NCI-H345 (cell line): ENCODE data around the gene OSBP.

ENCODE experiments used
- DNase-seq: peaks from one replicate; lab custom pipeline; 2025; lab: John Stamatoyannopoulos, UW

The OSBP gene

DNA sequence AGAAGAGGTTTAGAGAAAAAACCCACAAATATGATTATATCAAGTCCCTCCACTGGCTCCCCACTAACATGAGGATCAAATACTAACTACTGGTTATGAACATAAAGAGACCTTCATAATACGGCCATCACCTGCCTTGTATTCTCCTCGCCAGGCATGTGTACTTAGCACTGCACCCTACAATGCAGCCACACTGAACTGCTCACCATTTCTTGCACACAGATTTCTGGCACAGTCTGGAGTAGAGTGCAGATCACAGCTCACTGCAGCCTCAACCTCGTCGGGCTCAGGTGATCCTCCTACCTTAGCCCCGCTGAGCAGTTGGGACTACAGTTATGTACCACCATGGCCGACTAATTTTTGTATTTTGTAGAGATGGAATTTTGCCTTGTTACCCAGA is 13.1 kb downstream of the OSBP start:
- DNase-seq: no peak

DNA sequence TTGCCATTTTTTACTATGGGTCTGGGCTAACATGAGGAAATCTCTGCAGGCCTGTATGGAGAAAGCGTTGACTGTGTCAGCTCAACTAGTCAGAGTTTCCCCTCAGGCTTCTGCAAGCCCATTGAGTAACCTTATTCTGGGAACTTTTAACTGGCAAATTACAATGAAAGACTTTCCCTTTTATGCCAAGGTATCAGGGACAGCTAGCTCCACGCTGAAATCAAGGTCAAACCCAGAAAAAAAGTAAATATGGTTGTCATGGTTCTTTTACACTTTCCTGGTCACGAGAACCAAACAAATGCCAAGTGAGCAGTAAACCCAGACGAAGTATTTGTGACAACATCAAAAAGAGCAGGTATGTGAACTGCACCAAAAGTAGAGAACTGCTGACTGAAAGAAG is 13.8 kb downstream of the OSBP start:
- DNase-seq: no peak

DNA sequence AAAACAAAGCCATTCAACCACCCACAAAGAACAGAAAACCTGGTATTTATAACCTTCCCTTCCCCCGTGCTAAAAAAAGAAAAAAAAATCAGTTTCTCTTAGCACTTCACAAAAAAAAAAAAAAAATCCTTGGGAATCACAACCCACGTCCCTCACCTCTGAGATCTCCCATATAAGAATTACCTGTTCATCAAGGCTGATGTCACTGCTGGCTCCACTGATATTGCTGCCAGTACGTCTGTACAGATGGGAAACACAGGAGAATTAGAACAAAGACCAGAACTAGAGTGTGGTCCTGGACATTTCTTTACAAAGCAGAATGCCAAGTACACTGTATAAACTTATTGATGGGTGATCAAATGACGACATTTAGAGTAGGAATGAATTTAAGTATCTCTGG is 14.9 kb downstream of the OSBP start:
- DNase-seq: no peak

DNA sequence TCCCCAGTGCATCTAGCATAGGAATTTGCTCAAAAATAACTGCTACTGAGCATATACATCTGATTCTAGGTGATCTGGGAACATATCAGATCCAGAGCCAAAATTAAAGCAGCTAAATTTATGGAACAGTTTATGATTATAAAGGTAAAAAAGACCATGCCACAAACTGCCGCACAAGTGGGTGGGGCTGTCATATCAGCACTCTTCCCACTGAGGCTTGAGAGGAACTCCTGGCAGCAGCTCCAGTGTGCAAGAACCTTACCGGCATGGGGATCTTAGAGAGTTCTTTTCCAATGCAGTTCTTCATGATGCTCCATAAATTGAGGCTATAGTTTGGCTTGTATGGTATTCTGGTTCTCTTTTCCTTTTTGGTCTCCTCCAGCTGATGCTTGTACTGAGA is 15.3 kb downstream of the OSBP start:
- no peak for DNase-seq

DNA sequence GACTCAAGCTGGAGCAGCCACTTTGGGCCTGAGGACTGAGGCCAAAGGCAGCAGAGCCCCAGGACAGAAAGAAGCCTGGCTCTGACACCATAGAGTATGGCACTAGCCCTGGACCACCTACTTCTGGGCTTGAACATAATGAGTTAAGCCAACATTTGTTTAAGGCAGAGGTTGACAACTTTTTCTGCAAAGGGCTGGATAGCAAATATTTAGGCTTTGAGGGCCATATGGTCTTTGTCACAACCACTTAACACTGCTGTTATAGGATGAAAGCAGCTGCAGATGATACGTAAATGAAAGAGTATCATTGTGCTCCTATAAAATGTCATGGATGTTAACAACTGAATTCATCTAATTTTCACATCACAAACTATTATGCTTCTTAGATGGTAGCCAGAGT is 16.6 kb downstream of the OSBP start:
- no peak for DNase-seq

DNA sequence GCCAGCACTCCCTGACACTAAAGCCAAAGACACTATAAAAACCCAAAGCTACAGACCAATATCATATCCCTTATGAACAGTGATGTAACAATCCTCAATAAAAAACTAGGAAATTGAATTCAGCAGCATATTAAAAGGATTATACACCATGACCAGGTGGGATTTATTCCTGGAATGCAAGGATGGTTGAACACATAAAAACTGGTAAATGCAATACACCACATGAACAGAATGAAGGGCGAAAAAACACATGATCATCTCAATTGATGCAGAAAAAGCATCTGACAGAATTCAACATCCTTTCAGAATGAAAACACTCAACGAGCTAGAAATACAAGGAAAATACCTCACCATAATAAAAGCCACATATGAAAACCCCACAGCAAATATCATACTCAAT is 31.3 kb downstream of the OSBP start:
- DNase-seq: no peak

DNA sequence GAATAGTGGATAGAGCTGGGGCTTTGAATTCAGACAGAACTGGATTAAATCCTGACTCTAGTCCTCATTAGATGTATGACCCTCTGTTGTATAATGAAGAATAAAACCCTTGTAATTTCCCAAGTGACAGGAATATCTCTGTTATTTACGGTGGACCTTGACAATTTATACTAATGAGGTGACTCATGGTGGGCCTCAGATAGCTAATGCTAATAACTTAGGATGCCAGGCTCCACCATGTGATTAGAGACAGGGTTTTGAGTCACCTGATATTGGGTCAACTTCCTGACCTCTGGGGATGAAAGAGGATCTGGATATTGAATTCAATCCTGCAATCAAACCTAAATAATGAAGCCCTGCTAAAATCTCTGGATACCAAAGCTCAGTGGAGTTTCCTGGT is 33.6 kb downstream of the OSBP start:
- DNase-seq: no peak

DNA sequence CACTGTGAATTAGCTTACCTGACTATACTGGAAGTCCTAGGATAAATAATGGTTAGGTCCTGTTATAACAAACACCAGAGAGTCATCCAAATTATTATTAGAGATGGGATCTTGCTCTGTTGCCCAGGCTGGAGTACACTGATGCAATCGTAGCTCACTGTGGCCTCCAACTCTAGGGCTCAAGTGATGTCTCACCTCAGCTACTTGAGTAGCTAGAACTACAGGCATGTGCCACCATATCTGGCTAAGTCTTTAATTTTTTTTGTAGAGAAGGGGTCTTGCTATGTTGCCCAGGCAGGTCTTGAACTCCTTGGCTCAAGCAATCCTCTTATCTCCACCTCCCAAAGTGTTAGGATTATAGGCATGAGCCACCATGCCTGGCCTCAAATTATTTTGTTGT is 37.2 kb downstream of the OSBP start:
- DNase-seq: no peak

DNA sequence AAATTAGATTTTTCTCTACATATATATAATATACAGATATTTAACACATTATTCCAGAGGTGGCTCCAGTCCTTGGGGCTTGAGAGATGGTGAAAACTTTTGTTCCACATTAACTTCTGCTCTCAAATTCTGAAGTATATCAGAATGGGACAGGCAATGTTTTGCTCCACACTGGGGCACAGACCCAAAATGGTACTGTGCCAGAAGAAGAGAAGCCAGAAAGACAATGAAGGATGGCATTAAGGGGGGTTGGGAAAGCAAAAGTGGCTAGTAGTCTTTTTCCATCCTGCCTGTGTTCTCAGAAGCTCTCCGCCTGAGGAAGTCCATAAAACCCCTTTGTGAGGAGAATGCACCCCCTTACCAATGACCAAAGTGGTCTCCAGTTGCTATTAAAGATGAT is 40.1 kb downstream of the OSBP start:
- no peak for DNase-seq

DNA sequence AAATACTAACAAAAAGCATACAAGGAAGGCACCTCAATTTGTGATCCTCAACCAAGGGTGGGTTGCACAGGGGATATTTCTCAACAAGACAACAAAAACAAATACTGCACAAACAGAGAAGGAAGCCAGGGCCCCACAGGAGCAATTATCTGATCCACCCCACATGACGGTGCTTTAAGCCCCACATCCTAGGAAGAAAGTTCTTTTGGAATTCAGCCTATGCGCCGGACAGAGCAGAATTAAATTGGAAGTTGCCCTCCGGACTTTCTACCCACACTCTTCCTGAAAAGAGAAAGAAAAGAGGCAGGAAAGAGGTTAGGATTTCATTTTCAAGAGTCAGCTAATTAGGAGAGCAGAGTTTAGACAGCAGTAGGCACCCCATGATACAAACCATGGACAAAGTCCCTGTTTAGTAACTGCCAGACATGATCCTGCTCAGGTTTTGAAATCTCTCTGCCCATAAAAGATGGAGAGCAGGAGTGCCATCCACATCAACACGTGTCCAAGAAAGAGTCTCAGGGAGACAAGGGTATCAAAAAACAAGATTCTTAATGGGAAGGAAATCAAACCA is 40.6 kb downstream of the OSBP start:
- DNase-seq: no peak

DNA sequence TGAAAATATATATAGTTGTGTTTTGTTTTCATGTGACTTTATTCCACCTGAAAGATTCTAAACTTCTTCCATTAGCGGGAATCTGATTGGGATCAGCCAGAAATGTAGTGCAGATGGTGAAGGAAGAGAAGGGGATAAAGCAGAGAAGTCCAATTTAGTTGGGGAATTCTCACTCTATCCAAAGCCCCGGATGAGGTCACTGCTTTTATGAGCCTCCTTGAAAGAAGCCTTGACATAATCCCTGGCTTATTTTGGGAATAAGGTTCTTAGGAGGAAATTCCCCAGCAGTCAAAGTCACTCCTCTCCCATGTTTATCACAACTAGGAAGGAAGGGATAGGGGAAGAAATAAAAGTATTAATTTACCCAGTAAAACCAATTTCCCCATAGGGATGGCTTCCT is 41.1 kb downstream of the OSBP start:
- no peak for DNase-seq

DNA sequence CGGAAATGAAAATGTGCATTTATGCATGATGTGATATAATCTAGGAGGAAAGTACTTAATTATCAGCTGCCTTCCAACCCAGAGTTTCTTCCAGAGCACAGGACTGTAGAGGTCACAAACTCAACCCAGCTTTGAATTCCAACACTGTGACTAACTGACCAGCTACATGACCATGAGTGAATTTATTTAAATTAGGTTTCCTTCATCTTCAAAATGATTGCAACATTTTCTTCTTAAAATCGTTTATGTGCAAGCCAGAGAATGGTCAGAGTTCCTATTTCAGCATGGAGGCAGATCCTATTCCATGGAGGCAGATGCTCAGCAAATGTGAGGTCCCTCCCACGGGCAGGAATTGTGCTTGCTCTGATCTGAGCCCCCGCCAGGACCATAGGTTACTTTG is 42.4 kb downstream of the OSBP start:
- DNase-seq: no peak

DNA sequence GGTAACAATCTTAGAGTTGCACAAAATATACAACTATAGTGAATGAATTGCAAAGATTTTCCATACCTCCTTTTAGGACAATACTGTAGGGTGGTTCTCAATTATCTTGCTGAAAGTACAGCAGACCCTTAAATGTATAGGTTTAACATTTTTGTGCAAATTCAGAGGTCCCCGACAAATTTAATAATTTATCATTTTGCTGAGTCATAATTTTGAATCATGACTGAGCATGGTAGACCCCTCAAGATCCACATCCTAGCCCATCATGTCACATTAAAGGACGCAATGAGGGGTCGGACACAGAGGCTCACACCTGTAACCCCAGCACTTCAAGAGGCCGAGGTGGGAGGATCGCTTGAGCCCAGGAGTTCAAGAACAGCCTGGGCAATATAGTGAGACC is 43.5 kb downstream of the OSBP start:
- no peak for DNase-seq

DNA sequence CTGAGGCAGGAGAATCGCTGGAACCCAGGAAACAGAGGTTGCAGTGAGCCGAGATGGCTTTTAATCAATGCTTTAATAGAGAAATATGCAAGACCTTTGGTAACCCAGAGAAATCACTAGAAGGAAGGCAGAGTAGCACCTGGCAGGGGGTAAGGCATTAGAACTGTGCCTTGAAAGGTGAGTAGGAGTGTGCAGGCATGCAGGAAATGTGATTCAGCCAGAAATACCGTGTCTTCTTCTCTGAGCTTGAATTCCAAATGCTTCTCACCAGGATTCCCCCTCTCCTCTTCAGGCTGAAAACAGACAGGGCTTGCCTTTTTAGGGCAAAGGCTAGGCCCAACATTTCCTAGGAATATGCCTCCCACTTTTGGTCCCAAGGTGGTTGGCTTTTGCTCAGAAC is 53.3 kb downstream of the OSBP start:
- no peak for DNase-seq

DNA sequence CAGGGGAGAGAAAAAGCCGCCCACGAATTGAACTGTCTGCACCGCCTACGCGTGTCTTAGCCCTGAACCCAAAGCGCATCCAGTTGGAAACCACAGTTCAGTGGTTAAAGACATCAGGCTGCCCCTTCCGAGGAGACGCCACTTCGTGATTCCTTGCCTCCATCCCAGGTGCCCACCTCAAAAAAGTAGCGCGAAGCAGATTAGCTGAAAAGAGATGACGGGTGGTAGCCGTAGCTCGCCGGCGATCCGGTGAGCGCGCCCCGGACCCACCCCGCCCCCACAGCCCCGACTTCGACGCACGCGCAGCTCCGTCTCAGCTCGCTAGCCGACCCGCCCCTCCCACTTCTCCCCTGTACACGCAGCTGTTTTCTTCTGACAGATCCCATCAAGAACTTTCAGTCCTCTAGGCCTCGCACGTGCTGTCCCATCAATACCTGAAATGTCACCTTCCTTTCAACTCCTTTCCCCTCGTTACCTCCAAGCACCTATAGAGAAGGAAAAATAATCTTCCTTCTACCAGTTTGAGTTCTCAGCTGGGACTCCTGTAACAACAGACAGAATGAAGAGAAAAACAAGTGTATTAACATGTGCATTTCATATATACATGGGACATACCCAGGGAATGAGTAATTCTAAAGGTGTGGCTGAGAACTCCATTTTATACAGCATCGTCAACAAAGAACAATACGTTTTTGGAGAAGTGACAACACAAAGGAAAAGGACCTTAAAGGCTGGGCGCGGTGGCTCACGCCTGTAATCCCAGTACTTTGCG is 54.7 kb downstream of the OSBP start:
- DNase-seq: peak; percentile 83

DNA sequence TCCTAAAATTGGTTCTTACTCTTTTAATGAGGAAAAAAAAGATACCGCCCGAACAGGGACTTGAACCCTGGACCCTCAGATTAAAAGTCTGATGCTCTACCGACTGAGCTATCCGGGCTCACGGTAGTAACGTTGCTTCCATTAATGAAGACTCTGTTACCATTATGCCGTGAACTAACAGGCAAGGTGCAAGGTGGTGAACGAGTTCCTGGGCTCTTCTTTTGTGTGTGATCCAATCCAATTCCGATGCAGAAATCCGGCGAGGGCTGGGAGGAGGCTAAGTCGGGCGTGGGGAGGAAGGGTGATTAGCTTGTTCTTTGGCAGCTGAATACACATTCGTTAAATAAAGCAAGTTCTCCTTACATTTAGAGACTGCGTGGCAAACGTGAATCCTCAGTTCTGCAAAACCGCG is 55.3 kb downstream of the OSBP start:
- peak; percentile 80 for DNase-seq

DNA sequence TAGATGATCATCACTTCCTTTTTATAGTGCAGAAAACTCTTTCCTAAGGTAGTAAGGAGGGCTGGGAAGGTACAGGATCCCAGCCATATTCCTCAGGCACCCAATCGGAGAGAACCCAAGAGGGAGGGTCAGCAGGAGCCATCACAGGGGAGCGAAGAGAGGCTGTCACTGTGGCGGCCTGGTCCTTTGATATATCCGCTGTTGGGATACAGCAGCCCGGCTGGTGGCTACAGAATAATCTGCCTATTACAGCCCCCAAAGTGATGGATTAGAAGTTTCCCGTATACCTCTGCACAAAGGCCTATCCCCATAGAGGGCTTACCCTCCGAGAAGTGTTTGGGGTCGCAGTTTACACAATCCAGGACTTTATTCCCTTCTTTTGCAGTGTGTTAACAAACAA is 55.7 kb downstream of the OSBP start:
- no peak for DNase-seq

DNA sequence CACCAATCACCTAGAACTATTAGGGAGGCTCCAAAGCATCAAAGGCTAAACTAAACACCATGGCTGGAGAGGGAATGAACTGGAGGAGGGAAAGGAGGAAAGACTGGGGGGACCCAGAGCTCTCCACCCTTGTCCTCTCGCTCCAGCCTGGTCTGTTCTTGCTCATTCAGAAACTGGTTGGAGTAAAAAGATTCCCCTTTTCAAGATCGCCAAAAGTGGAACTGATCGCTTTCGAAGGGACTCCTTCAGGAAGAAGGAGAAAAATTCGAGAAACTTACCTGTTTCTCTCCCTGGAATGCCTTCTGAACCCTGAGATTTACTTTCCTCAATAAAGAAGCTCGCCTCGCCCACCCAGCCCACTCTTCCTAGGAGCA is 57.3 kb downstream of the OSBP start:
- DNase-seq: no peak

DNA sequence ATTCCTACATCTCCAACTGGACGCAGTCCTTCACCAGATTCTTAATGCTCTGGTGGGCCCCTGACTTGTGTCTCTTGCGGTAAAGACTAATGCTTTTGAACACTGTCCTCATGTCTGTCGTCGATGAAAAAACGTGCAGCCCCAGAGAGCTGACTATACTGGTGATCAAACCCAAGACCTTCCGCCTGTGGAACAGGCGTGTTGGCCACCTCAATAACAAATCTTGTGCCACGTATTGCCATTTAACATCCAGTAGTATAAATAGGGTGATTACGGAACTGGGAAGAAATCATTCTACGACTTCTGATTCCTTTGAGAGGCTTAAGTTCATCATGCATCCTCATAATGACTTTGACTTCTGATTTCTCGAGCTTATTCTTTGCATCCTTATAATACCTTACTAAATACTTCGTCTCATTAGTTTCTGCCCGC is 58.6 kb downstream of the OSBP start:
- DNase-seq: peak; percentile 50

DNA sequence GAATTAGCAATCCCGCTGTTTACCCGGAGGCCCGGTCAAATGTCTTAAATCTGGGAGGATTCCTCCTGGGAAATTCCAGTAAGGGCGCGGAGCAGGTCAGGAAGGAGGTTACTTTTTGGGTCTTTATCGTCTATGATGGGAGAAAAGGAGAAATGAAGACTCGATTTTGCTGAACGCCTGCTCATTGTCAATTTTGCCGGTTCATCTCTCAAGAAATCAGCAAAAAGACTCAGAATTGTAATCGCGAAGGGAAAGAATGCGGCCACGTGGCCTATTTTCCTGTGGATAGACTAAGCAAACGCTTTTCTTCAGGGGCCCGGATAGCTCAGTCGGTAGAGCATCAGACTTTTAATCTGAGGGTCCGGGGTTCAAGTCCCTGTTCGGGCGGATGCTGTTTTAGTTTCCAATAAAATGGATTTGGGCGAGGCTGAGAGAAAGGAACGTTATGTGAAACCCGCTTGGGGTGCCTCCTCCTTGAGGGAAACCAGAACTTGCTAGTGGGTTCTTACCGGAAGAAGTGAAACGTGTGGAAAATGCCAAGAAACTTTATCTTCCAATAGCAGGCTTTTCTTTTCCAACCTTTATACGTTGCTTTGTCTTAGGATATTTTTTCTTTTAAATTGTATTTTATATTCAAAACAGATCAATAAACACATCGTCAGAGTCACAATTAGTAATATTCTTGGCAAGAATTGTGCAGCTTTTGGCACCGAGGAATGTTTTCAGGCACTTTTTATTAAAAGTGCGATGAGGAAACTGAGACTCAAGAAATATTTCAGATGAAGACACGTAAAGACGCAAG is 59.3 kb downstream of the OSBP start:
- peak; percentile 64 for DNase-seq

DNA sequence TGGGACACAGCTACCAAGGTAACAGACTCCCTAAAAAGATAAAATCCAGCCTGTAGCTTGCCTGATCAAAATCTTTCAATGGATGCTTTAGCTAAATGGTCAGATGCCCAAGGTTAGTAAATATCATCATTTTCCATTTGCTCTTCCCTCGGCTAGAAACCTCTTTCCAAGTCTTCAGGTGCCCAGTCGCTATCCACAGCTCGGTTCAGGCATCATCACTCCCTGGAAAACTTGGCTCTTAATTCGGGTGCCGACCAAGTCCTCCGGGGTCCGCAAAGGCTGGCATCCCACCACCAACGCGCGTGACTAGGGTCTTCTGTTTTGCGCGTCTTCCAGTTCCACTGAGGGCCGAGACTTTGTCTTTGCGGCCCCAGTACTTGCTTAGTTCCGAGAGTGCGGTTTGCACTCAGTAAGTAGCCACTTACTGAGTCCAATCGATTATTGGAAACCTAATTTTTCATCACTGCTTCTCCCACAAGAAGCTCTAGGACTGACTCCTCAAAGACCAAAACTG is 59.9 kb downstream of the OSBP start:
- no peak for DNase-seq

DNA sequence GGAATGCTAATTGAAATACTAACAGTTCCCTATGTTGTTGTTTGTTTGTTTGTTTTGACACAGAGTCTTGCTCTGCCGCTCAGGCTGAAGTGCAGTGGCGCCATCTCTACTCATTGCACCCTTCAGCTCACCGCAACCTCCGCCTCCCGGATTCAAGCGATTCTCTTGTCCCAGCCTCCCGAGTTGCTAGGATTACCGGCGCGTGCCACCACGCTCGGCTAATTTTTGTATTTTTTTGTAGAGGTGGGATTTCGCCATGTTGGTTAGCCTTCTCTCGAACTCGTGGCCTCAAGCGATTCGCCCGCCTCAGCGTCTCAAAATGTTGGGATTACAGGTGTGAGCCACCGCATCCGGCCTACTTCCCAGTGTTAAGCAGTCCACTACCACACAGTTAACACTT is 62.3 kb downstream of the OSBP start:
- DNase-seq: no peak

DNA sequence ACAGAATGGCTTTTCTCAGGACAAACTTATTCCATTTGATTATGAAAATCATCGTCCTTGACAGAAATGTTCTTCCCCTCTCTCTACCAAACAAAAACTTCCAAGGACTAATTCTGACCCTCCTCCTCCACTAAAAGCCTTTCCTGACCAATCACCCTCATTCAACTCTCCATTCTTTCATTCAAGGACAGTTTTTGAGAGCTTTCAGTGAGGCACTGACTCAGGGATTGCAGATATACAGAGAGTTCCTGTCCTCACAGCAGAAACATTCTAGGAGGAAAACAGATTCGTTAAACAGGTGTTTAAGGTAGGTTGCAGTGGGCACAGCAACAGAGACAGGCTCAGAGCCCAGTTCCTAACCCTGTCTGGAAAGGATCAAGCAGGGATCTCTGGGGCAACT is 62.7 kb downstream of the OSBP start:
- no peak for DNase-seq
